ENCODE data around the gene ETV2. TPM values are rescaled to one million over a fixed set of nuclear protein-coding genes. Genes with fewer than 3 reads are reported as not detected.

The ETV2 gene
- total and polyA plus RNA-seq, 4 donors = 0.17 to 1.8 (median 1.1) TPM

- H3K36me3 ChIP-seq (ENCODE audit: control insufficient read depth in 4 of 4, insufficient read depth in 3 of 4, low read depth in 1 of 4, low read length in 3 of 4) = no peaks in the 10 kb centered on the region
- no peak for TF ChIP-seq EGR1 (IDR thresholded peaks at IDR 0.05; ENCODE audit: low read depth in 2 of 2)
- no peak for TF ChIP-seq GABPA (IDR thresholded peaks at IDR 0.05 in 1 of 2, conservative IDR thresholded peaks at IDR 0.05 in 1 of 2)
- no peak for TF ChIP-seq RXRA (IDR thresholded peaks at IDR 0.05)
- TF ChIP-seq FOXA2 (IDR thresholded peaks at IDR 0.05) = no peak
- no peak for TF ChIP-seq CTCF (IDR thresholded peaks at IDR 0.05; ENCODE audit: low read depth, low read length, missing input control)
- TF ChIP-seq RAD21 (IDR thresholded peaks at IDR 0.05) = no peak
- no peak for TF ChIP-seq HNF4A (conservative IDR thresholded peaks at IDR 0.05)
- TF ChIP-seq NR2F2 (IDR thresholded peaks at IDR 0.05) = no peak
- no peak for TF ChIP-seq YY1 (IDR thresholded peaks at IDR 0.05)
- TF ChIP-seq JUND (IDR thresholded peaks at IDR 0.05) = no peak
- TF ChIP-seq ZBTB33 (IDR thresholded peaks at IDR 0.05) = no peak
- TF ChIP-seq TAF1 (conservative IDR thresholded peaks at IDR 0.05) = no peak
- no peak for TF ChIP-seq FOXA1 (IDR thresholded peaks at IDR 0.05)
- WGBS = 98% methylated on average over 1 of the region's 1 CpG
Observed at GRCh38 chr19:35595928-35596327, 45.6 kb upstream of the ETV2 start.

GRCh38 chr19:35596366-35596999 is 45.1 kb upstream of the ETV2 start:
- no peak for DNase-seq (ENCODE audit: low spot score)
- 70% methylated on average over 4 of the region's 4 CpGs for WGBS
- Histone ChIP-seq H3K9ac (ENCODE audit: low read depth in 1 of 2, low read length in 2 of 2) (no peak overlapping the region), H3K27ac (ENCODE audit: low read depth in 1 of 2, low read length in 2 of 2) (no peak overlapping the region), H3K4me3 (ENCODE audit: low read depth in 1 of 3, low read length in 3 of 3) (no peak overlapping the region), H3K9me3 (ENCODE audit: control insufficient read depth in 4 of 4, low read length in 3 of 4) (no peaks in the 10 kb centered on the region), H3K36me3 (ENCODE audit: control insufficient read depth in 4 of 4, insufficient read depth in 3 of 4, low read depth in 1 of 4, low read length in 3 of 4) (no peaks in the 10 kb centered on the region), H3K27me3 (ENCODE audit: control insufficient read depth in 4 of 4, insufficient read depth in 4 of 4, low read length in 3 of 4) (peaks cover 0 to 3% (median 0%) of the 10 kb centered on the region in 4 donors), H3K4me1 (ENCODE audit: control insufficient read depth in 4 of 4, insufficient read depth in 4 of 4, low read length in 3 of 4) (no peaks in the 10 kb centered on the region)
- TF ChIP-seq NR2F2 (IDR thresholded peaks at IDR 0.05) = no peak
- no peak for TF ChIP-seq GABPA (IDR thresholded peaks at IDR 0.05 in 1 of 2, conservative IDR thresholded peaks at IDR 0.05 in 1 of 2)
- no peak for TF ChIP-seq YY1 (IDR thresholded peaks at IDR 0.05)
- TF ChIP-seq EGR1 (IDR thresholded peaks at IDR 0.05; ENCODE audit: low read depth in 2 of 2) = no peak
- no peak for TF ChIP-seq RXRA (IDR thresholded peaks at IDR 0.05)
- no peak for TF ChIP-seq FOXA2 (IDR thresholded peaks at IDR 0.05)
- TF ChIP-seq FOXA1 (IDR thresholded peaks at IDR 0.05) = no peak
- no peak for TF ChIP-seq JUND (IDR thresholded peaks at IDR 0.05)
- no peak for TF ChIP-seq SP1 (IDR thresholded peaks at IDR 0.05)
- TF ChIP-seq RAD21 (IDR thresholded peaks at IDR 0.05) = no peak
- TF ChIP-seq HNF4A (conservative IDR thresholded peaks at IDR 0.05) = no peak
- no peak for TF ChIP-seq HNF4G (IDR thresholded peaks at IDR 0.05)

More at GRCh38 chr19:35595928-35596327, 45.6 kb upstream of the ETV2 start:
- Histone ChIP-seq H3K4me1 (ENCODE audit: control insufficient read depth in 4 of 4, insufficient read depth in 4 of 4, low read length in 3 of 4) (no peaks in the 10 kb centered on the region), H3K9me3 (ENCODE audit: control insufficient read depth in 4 of 4, low read length in 3 of 4) (no peaks in the 10 kb centered on the region), H3K9ac (ENCODE audit: low read depth in 1 of 2, low read length in 2 of 2) (no peak overlapping the region), H3K27ac (ENCODE audit: low read depth in 1 of 2, low read length in 2 of 2) (no peak overlapping the region), H3K4me3 (ENCODE audit: low read depth in 1 of 3, low read length in 3 of 3) (no peak overlapping the region), H3K27me3 (ENCODE audit: control insufficient read depth in 4 of 4, insufficient read depth in 4 of 4, low read length in 3 of 4) (no peaks in the 10 kb centered on the region)
- DNase-seq (ENCODE audit: low spot score) = no peak

Measured in liver (tissue), 9 donors.